Measurements from ENCODE around the gene LRBA.
"Not testable (repeated sequence)": the region's sequence is repeated elsewhere in the genome, so short reads cannot be mapped to it uniquely, and the experiment has no call there.

The LRBA gene

GRCh38 chr4:150668824-150669223 is 346.3 kb downstream of the LRBA start:
- DNase-seq (ENCODE audit: low spot score in 2 of 2) (no peak), ATAC-seq (no peak)
- Mint-ChIP-seq H3K27ac (no peak overlapping the region), H3K9me3 (no peaks in the 10 kb centered on the region), H3K4me3 (no peak overlapping the region), H3K4me1 (peaks cover 4% of the 10 kb centered on the region), H3K36me3 (peaks cover 6% of the 10 kb centered on the region)

DNA sequence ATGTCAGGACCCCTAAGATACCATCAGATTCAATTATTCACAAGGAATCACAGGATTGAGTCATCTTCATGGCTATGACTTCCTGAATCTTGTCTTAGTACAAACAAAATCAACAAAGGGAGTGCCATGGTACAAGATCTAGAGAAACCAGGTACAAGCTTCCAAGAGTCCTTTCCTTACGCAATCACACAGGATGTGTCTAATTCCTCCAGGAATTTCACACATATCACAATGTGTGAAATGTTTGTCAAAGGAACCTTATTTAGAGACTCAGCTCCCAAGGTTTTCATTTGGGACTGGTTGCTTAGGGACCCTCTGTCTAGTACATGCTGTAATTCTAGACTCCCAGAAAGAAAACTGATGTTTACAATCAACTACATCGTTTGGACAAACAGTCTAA is 350.1 kb downstream of the LRBA start:
- ATAC-seq (no peak), DNase-seq (ENCODE audit: low spot score in 2 of 2) (no peak)
- Mint-ChIP-seq H3K9me3 (no peaks in the 10 kb centered on the region), H3K27ac (no peak overlapping the region), H3K4me3 (no peak overlapping the region), H3K4me1 (peaks cover 9% of the 10 kb centered on the region), H3K36me3 (peaks cover 6% of the 10 kb centered on the region)

DNA sequence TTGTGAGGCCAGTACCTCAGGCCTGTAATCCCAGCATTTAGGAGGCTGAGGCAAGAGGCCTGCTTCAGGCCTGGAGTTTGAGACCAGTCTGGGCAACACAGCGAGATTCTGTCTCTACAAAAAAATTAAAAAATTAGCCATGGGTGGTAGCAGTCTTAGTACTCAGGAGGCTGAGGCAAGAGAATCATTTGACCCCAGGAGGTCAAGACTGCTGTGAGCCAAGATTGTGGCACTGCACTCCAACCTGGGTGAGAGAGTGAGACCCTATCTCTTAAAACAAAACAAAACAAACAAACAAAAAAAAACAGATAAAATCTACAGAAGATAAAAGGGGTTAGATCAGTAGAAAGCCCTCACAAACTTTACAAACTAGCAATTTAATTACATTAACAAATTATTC is 352.4 kb downstream of the LRBA start:
- H3K27ac Mint-ChIP-seq: peak overlapping the region; percentile 76
- peaks cover 9% of the 10 kb centered on the region for H3K4me1 Mint-ChIP-seq
- DNase-seq (ENCODE audit: low spot score in 2 of 2) (no peak), ATAC-seq (no peak)
- H3K36me3 Mint-ChIP-seq: no peaks in the 10 kb centered on the region
- no peak overlapping the region for H3K4me3 Mint-ChIP-seq
- H3K9me3 Mint-ChIP-seq: no peaks in the 10 kb centered on the region

DNA sequence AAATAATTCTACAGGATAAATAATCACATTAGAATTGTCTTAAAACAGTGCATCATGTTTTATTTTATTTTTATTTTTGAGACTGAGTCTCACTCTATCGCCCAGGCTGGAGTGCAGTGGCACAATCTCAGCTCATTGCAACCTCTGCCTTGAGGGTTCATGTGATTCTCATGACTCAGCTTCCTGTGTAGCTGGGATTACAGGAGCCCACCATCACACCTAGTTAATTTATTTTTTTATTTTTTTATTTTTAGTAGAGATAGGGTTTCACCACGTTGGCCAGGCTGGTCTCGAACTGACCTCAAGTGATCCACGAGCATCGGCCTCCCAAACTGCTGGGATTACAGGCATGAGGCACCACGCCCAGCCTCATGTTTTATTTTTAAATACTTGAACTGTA is 353.5 kb downstream of the LRBA start:
- H3K36me3 Mint-ChIP-seq; H3K27ac Mint-ChIP-seq; H3K9me3 Mint-ChIP-seq; H3K4me1 Mint-ChIP-seq; H3K4me3 Mint-ChIP-seq; ATAC-seq; DNase-seq (ENCODE audit: low spot score in 2 of 2): not testable (repeated sequence)

- not testable (repeated sequence) for DNase-seq (ENCODE audit: low spot score in 2 of 2); H3K4me1 Mint-ChIP-seq; H3K4me3 Mint-ChIP-seq; H3K27ac Mint-ChIP-seq; ATAC-seq; H3K36me3 Mint-ChIP-seq; H3K9me3 Mint-ChIP-seq
Observed at GRCh38 chr4:150658258-150658657, 356.8 kb downstream of the LRBA start.

- H3K27ac Mint-ChIP-seq: no peak overlapping the region
- H3K4me1 Mint-ChIP-seq: no peaks in the 10 kb centered on the region
- ATAC-seq: no peak
- DNase-seq (ENCODE audit: low spot score in 2 of 2): no peak
- peaks cover 2% of the 10 kb centered on the region for H3K9me3 Mint-ChIP-seq
- H3K36me3 Mint-ChIP-seq: peaks cover 7% of the 10 kb centered on the region
- H3K4me3 Mint-ChIP-seq: no peak overlapping the region
Observed at GRCh38 chr4:150656891-150657290, 358.2 kb downstream of the LRBA start.

- Mint-ChIP-seq H3K4me3 (no peak overlapping the region), H3K27ac (no peak overlapping the region), H3K9me3 (no peaks in the 10 kb centered on the region), H3K4me1 (peaks cover 13% of the 10 kb centered on the region), H3K36me3 (peaks cover 6% of the 10 kb centered on the region)
- DNase-seq (ENCODE audit: low spot score in 2 of 2) (no peak), ATAC-seq (no peak)
Observed at GRCh38 chr4:150650751-150651150, 364.3 kb downstream of the LRBA start.

- Mint-ChIP-seq H3K27ac (no peak overlapping the region), H3K4me1 (peaks cover 13% of the 10 kb centered on the region), H3K4me3 (no peak overlapping the region), H3K36me3 (peaks cover 6% of the 10 kb centered on the region), H3K9me3 (no peaks in the 10 kb centered on the region)
- DNase-seq (ENCODE audit: low spot score in 2 of 2) (no peak), ATAC-seq (no peak)
Observed at GRCh38 chr4:150648123-150648522, 367.0 kb downstream of the LRBA start.

DNA sequence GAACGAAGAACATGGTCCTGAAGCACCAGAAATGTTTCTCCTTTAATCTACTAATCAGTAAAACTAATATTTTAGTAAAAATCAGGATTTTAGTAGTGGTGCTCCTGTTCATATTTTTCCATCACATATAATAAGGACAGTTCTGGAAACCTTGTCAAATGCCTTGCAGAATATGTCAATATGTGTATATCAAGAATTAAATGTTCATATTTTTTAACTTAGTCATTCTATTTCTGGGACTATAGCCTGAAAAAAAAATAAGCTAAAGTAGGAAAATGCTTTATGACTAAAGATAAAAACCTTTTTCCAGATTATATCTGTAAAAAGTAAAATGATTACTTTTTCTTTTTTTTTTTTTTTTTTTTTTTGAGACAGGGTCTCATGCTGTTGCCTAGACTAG is 368.1 kb downstream of the LRBA start:
- DNase-seq (ENCODE audit: low spot score in 2 of 2) (no peak), ATAC-seq (no peak)
- Mint-ChIP-seq H3K36me3 (peaks cover 6% of the 10 kb centered on the region), H3K4me1 (peaks cover 13% of the 10 kb centered on the region), H3K4me3 (no peak overlapping the region), H3K27ac (no peak overlapping the region), H3K9me3 (no peaks in the 10 kb centered on the region)

- no peaks in the 10 kb centered on the region for H3K4me1 Mint-ChIP-seq
- no peak overlapping the region for H3K4me3 Mint-ChIP-seq
- H3K9me3 Mint-ChIP-seq: no peaks in the 10 kb centered on the region
- DNase-seq (ENCODE audit: low spot score in 2 of 2) (no peak), ATAC-seq (peak; percentile 96)
- H3K36me3 Mint-ChIP-seq: no peaks in the 10 kb centered on the region
- no peak overlapping the region for H3K27ac Mint-ChIP-seq
Observed at GRCh38 chr4:150641612-150642011, 373.5 kb downstream of the LRBA start.

GRCh38 chr4:150632639-150633038 is 382.4 kb downstream of the LRBA start:
- no peaks in the 10 kb centered on the region for H3K4me1 Mint-ChIP-seq
- peaks cover 6% of the 10 kb centered on the region for H3K36me3 Mint-ChIP-seq
- no peak for DNase-seq (ENCODE audit: low spot score in 2 of 2)
- H3K9me3 Mint-ChIP-seq: peaks cover 14% of the 10 kb centered on the region
- H3K27ac Mint-ChIP-seq: no peak overlapping the region
- ATAC-seq: no peak
- no peak overlapping the region for H3K4me3 Mint-ChIP-seq

- ATAC-seq (no peak), DNase-seq (ENCODE audit: low spot score in 2 of 2) (no peak)
- Mint-ChIP-seq H3K36me3 (peaks cover 6% of the 10 kb centered on the region), H3K4me1 (no peaks in the 10 kb centered on the region), H3K27ac (no peak overlapping the region), H3K9me3 (peaks cover 7% of the 10 kb centered on the region), H3K4me3 (no peak overlapping the region)
Observed at GRCh38 chr4:150628073-150628472, 387.0 kb downstream of the LRBA start.

- Mint-ChIP-seq H3K4me3 (no peak overlapping the region), H3K4me1 (peaks cover 7% of the 10 kb centered on the region), H3K27ac (no peak overlapping the region), H3K36me3 (no peaks in the 10 kb centered on the region), H3K9me3 (peaks cover 2% of the 10 kb centered on the region)
- DNase-seq (ENCODE audit: low spot score in 2 of 2): no peak
- ATAC-seq: no peak
Observed at GRCh38 chr4:150625033-150625432, 390.1 kb downstream of the LRBA start.

DNA sequence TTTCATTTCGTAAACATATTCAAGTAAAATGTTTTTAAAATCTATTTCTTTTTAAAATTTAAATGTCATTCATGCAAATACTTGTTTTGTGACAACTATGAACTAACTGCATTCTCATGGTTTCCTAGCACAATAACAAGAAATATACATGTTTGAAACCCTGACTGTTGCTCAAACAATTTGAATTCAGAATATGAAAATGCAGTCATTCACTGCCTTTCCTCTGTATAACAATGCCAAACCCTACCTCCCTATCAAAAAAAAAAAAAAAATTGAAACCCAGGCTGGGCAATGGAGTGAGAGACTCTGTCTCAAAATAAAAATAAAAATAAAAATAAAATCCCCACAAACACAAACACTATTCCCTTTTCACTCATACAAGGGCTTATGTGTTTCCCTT is 391.0 kb downstream of the LRBA start:
- ATAC-seq (no peak), DNase-seq (ENCODE audit: low spot score in 2 of 2) (no peak)
- Mint-ChIP-seq H3K4me3 (no peak overlapping the region), H3K27ac (no peak overlapping the region), H3K4me1 (peaks cover 7% of the 10 kb centered on the region), H3K36me3 (no peaks in the 10 kb centered on the region), H3K9me3 (peaks cover 2% of the 10 kb centered on the region)

DNA sequence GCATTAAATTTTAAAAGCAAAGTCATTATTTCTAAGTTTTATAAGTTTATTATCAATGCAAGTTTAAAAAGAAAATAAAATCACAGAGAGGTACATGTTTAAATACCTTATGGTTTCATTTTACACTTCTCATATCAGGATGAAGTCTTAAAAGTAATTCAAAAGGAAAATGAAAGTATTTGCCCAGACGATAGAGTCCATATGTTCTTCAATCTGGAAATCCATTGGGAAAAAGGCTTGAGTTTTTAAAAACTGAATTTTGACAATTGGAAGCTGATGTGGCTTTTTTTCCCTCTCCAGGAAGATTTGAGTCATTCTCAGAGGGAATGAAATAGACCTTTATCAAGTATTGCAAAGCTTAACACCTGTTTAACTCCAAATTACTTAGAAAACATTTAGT is 396.0 kb downstream of the LRBA start:
- Mint-ChIP-seq H3K36me3 (no peaks in the 10 kb centered on the region), H3K9me3 (peaks cover 2% of the 10 kb centered on the region), H3K4me1 (peaks cover 7% of the 10 kb centered on the region), H3K4me3 (no peak overlapping the region), H3K27ac (no peak overlapping the region)
- no peak for ATAC-seq
- DNase-seq (ENCODE audit: low spot score in 2 of 2): no peak

DNA sequence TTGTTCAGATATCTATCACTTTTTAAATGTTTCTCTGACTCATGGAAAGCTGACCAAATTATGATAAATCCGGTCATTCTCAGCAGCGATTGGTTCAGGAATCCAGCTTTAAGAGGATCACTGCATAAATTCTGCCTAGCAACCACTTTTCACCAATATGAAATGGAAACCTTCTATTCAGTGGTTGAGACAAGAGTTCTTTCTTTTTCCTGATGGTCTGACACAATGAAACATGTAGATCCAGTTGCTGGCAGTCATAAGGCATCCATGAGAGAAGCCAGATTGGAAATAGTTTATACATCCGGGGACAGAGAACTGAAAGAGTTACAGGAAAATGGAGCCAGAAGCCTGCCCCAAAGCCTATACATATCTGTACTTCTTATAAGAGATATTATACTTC is 406.0 kb downstream of the LRBA start:
- Mint-ChIP-seq H3K27ac (no peak overlapping the region), H3K36me3 (no peaks in the 10 kb centered on the region), H3K9me3 (no peaks in the 10 kb centered on the region), H3K4me3 (no peak overlapping the region), H3K4me1 (peaks cover 6% of the 10 kb centered on the region)
- ATAC-seq (no peak), DNase-seq (ENCODE audit: low spot score in 2 of 2) (no peak)

- DNase-seq (ENCODE audit: low spot score in 2 of 2) (no peak), ATAC-seq (no peak)
- Mint-ChIP-seq H3K9me3 (no peaks in the 10 kb centered on the region), H3K36me3 (peaks cover 19% of the 10 kb centered on the region), H3K4me3 (no peak overlapping the region), H3K27ac (no peak overlapping the region), H3K4me1 (no peaks in the 10 kb centered on the region)
Observed at GRCh38 chr4:150600812-150601445, 414.2 kb downstream of the LRBA start.

Measured in stimulated activated effector memory CD8-positive, alpha-beta T cell treated with anti-CD3 and anti-CD28 coated beads, Interleukin-12 subunit alpha, Interleukin-12 subunit beta, amount 100 ng/mL, for 72 hours (primary cell).